Small intestine (tissue), 16 donors: Measurements from ENCODE around the gene TRRAP. TPM values are rescaled to one million over a fixed set of nuclear protein-coding genes. Genes with fewer than 3 reads are reported as not detected.

Experiments used
- DNase-seq, 2 donors: peaks; one replicate each; pipeline versions ENCODE4 v3.0.0 to v3.0.0-alpha.2; 2013
- FAIRE-seq: peaks from 2 replicates; lab custom pipeline; 2012; peaks lifted over from hg19 to GRCh38; lab: Jason Lieb, UNC
- H3K27ac ChIP-seq, 3 donors: one replicate each; pipeline ENCODE4 v1.5.1; 2013; ENCODE audit warnings: low read length in 2 of 3, mild to moderate bottlenecking in 2 of 3, control low read depth in 1 of 3, inconsistent platforms in 1 of 3, low read depth in 1 of 3, moderate library complexity in 1 of 3
- H3K27me3 ChIP-seq, 3 donors: one replicate each; pipeline ENCODE4 v1.6.1; 2013; ENCODE audit warnings: low read length in 3 of 3, inconsistent platforms in 1 of 3; ENCODE audit not compliant: control insufficient read depth in 3 of 3, insufficient read depth in 3 of 3
- H3K36me3 ChIP-seq, 3 donors: one replicate each; pipeline ENCODE4 v1.6.1; 2013; ENCODE audit warnings: low read length in 3 of 3, inconsistent platforms in 1 of 3, low read depth in 1 of 3, mild to moderate bottlenecking in 1 of 3, moderate library complexity in 1 of 3; ENCODE audit not compliant: control insufficient read depth in 3 of 3, insufficient read depth in 2 of 3
- H3K4me1 ChIP-seq, 3 donors: one replicate each; pipeline ENCODE4 v1.6.1; 2013; ENCODE audit warnings: low read length in 2 of 3, inconsistent platforms in 1 of 3, low read depth in 1 of 3, mild to moderate bottlenecking in 1 of 3, moderate library complexity in 1 of 3; ENCODE audit not compliant: control insufficient read depth in 3 of 3, insufficient read depth in 2 of 3
- H3K4me3 ChIP-seq, 3 donors: one replicate each; pipeline ENCODE4 v1.5.1; 2013; ENCODE audit warnings: low read length in 3 of 3, control low read depth in 1 of 3, inconsistent platforms in 1 of 3, low read depth in 1 of 3, mild to moderate bottlenecking in 1 of 3, moderate library complexity in 1 of 3
- H3K9me3 ChIP-seq, 2 donors: one replicate each; pipeline ENCODE4 v1.6.1; 2013; ENCODE audit warnings: low read depth in 1 of 2, low read length in 1 of 2; ENCODE audit not compliant: control insufficient read depth in 2 of 2, insufficient read depth in 1 of 2
- WGBS, 3 donors: extraction: QIAGEN DNeasy Blood & Tissue Kit; methylation state at CpG; one replicate each; pipeline ENCODE4 v1.1.7; 2013; 5-methylcytosine and 5-hydroxymethylcytosine counted together
- long read RNA-seq, 10 donors: transcript quantifications; one replicate each; lab custom pipeline, GENCODE V29; 2026
- polyA plus RNA-seq, 4 donors: library from polyadenylated mRNA; stranded (reverse) in 3 of 4; unstranded in 1 of 4; fragments of 200-250 nt in 3 of 4; fragments of 120-200 nt in 1 of 4; gene quantifications; one replicate each; pipeline versions ENCODE4 v1.2.1 to v1.2.3, GENCODE V29; 2013
- donor health status: healthy with polysubstance abuse.
- donor health status: control.
- donor health status: control.
- donor health status: Bipolar disorder and iron deficiency.
- donor health status: healthy.

TRRAP gene
- 10 to 100 TPM in 2 of 4 donors, 1 to 10 TPM in 2; 5.4 to 26.0 (median 10.1) TPM for polyA plus RNA-seq
- long read RNA-seq, donor 1, partial matches to known transcripts, result 17 of 17 reads
- long read RNA-seq, donor 1, other reads (novel, unspliced or antisense), result 0 of 17 reads
- long read RNA-seq, donor 2, result 0 reads
- long read RNA-seq, donor 3, partial matches to known transcripts, result 5 of 5 reads
- long read RNA-seq, donor 3, other reads (novel, unspliced or antisense), result 0 of 5 reads
- long read RNA-seq, donor 4, result 0 reads
- long read RNA-seq, donor 5, result 0 reads
- long read RNA-seq, donor 6, partial matches to known transcripts, result 0 of 1 reads
- long read RNA-seq, donor 6, other reads (novel, unspliced or antisense), result 0 of 1 reads
- long read RNA-seq, donor 7, partial matches to known transcripts, result 6 of 6 reads
- long read RNA-seq, donor 7, other reads (novel, unspliced or antisense), result 0 of 6 reads
- long read RNA-seq, donor 8, result 0 reads
- long read RNA-seq, donor 9, result 0 reads
- long read RNA-seq, donor 10, result 0 reads

- no peaks in the 10 kb centered on the region for H3K27me3 ChIP-seq
- peaks cover 0 to 20% (median 0%) of the 10 kb centered on the region in 3 donors for H3K36me3 ChIP-seq
- no peaks in the 10 kb centered on the region for H3K9me3 ChIP-seq
- FAIRE-seq (no peak), DNase-seq (peak; percentile 54 to 87)
- H3K4me3 ChIP-seq, result peak within 1 kb of the TSS; percentile 85 to 98 (median 97)
- peak within 1 kb of the TSS; percentile 64 to 89 (median 78) for H3K27ac ChIP-seq
- H3K4me1 ChIP-seq, result peaks cover 2 to 11% (median 5%) of the 10 kb centered on the region in 3 donors
- WGBS, 3 donors, result 0 to 1% (median 0%) methylated on average over 52 to 113 of the region's 113 CpGs
Measured at GRCh38 chr7:98878365-98879197, at the start of gene TRRAP. Gene TRRAP, plus strand, starts transcription at chr7:98878532. Its CDS starts 2,619 bp downstream, at chr7:98881151.

GRCh38 chr7:98830972-98831548, 47.3 kb upstream of the TRRAP start:
- 42 to 61% (median 59%) methylated on average over 2 of the region's 2 CpGs for WGBS, 3 donors
- no peak overlapping the region for H3K4me3 ChIP-seq
- H3K27ac ChIP-seq, result no peak overlapping the region
- H3K36me3 ChIP-seq, result no peaks in the 10 kb centered on the region
- FAIRE-seq, result no peak
- peaks cover 0 to 5% (median 0%) of the 10 kb centered on the region in 3 donors for H3K27me3 ChIP-seq
- no peaks in the 10 kb centered on the region for H3K9me3 ChIP-seq
- H3K4me1 ChIP-seq, result no peaks in the 10 kb centered on the region
- no peak for DNase-seq

DNA sequence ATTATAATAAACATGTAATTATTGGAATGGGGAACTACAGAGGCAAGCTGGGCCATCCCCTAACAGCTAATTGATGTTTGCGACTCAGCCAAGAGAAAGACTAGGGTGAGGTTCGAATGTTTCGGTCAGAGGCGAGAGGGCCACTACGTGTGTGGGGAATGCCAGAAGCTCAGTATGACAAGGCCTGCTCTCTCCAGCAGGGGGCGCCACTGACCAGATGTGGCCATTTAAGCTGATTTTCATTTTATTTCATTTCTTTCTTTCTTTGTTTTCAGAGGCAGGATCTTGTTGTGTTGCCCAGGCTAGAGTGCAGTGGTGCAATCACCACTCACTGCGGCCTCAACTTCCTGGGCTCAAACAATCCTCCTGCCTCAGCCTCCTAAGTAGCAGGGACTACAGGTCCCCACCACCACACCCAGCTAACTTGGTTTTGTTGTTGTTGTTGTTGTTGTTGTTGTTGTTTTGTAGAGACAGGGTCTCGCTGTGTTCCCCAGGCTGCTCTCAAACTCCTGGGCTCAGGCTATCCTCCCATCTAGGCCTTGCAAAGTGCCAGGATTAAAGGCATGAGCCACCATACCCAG, 46.6 kb upstream of the TRRAP start:
- Histone ChIP-seq H3K27ac (no peak overlapping the region), H3K9me3 (no peaks in the 10 kb centered on the region), H3K4me1 (no peaks in the 10 kb centered on the region), H3K36me3 (no peaks in the 10 kb centered on the region), H3K4me3 (no peak overlapping the region), H3K27me3 (peaks cover 0 to 5% (median 0%) of the 10 kb centered on the region in 3 donors)
- FAIRE-seq (no peak), DNase-seq (peak in 1 of 2 donors; percentile 4)
- WGBS, 3 donors, result 74 to 83% (median 74%) methylated on average over 8 of the region's 8 CpGs

DNA sequence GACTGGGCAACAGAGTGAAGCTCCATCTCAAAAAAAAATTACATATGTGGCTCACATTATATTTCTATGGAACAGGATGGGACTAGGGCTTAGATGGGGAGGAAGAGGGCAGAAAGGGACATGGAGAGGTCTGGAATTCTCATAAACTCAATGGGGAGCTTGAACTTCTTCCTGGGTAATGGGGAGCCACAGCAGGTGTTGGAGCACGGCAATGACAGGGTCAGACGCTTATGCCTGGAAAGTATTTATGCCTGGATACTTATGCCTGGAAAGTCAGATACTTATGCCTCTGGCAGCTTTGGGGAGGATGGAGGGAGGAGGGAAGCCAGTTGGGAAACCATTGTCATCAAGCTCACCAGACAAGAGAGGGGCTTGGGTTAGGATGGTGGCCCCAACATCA, 45.3 kb upstream of the TRRAP start:
- H3K4me3 ChIP-seq, result no peak overlapping the region
- H3K9me3 ChIP-seq, result no peaks in the 10 kb centered on the region
- WGBS, 3 donors, result 79 to 91% (median 81%) methylated on average over 2 of the region's 2 CpGs
- no peaks in the 10 kb centered on the region for H3K36me3 ChIP-seq
- FAIRE-seq, result no peak
- no peak for DNase-seq
- H3K4me1 ChIP-seq, result no peaks in the 10 kb centered on the region
- H3K27ac ChIP-seq, result no peak overlapping the region
- H3K27me3 ChIP-seq, result peaks cover 0 to 5% (median 0%) of the 10 kb centered on the region in 3 donors

DNA sequence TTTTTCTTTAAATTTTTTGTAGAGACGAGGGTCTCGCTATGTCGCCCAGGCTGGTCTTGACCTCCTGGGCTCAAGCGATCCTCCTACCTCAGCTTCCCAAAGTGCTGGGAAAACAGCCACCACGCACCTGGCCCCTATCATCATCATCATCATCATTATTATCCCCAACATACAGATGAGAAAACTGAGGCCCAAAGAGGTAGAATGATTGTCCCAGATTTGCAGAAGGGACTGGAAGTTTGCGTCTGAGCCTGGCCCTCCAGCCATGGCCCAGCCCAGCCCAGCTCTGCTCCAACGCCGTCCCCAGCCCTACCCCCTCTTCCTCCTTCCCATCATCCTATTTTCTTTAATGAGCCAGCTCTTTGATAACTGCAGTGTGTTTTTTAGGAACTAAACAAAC, 43.4 kb upstream of the TRRAP start:
- WGBS, 3 donors, result 67 to 71% (median 71%) methylated on average over 8 of the region's 8 CpGs
- H3K36me3 ChIP-seq, result no peaks in the 10 kb centered on the region
- FAIRE-seq, result no peak
- no peaks in the 10 kb centered on the region for H3K4me1 ChIP-seq
- no peak for DNase-seq
- H3K27me3 ChIP-seq, result peaks cover 0 to 5% (median 0%) of the 10 kb centered on the region in 3 donors
- no peak overlapping the region for H3K4me3 ChIP-seq
- no peaks in the 10 kb centered on the region for H3K9me3 ChIP-seq
- H3K27ac ChIP-seq, result no peak overlapping the region

GRCh38 chr7:98836811-98837629, 41.3 kb upstream of the TRRAP start:
- Histone ChIP-seq H3K4me3 (no peak overlapping the region), H3K27me3 (peaks cover 0 to 11% (median 3%) of the 10 kb centered on the region in 3 donors), H3K9me3 (no peaks in the 10 kb centered on the region), H3K27ac (no peak overlapping the region), H3K4me1 (no peaks in the 10 kb centered on the region), H3K36me3 (no peaks in the 10 kb centered on the region)
- WGBS, 3 donors, result 25 to 36% (median 33%) methylated on average over 10 of the region's 10 CpGs
- DNase-seq (peak; percentile 10 to 27), FAIRE-seq (no peak)

DNA sequence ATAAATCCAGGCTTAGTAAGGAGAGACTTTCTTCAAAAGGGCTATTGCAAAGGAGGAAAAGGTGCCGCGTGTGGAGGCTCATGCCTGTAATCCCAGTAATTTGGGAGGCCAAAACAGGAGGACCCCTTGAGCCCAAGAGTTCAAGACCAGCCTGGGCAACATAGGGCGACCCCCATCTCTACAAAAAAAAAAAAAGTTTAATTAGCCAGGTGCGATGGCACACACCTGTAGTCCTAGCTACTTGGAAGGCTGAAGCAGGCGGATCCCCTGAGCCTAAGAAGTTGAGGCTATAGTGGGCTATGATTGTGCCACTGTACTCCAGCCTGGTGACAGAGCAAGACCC, 40.7 kb upstream of the TRRAP start:
- Histone ChIP-seq H3K4me1 (no peaks in the 10 kb centered on the region), H3K27me3 (peaks cover 0 to 11% (median 3%) of the 10 kb centered on the region in 3 donors), H3K27ac (no peak overlapping the region), H3K4me3 (no peak overlapping the region), H3K36me3 (no peaks in the 10 kb centered on the region), H3K9me3 (no peaks in the 10 kb centered on the region)
- DNase-seq (no peak), FAIRE-seq (no peak)
- 68 to 72% (median 70%) methylated on average over 5 of the region's 5 CpGs for WGBS, 3 donors
